PC-3 (cell line): ENCODE measurements around the gene DDX39A. TPM values are rescaled to one million over a fixed set of nuclear protein-coding genes. Genes with fewer than 3 reads are reported as not detected.

Source experiments
- ATAC-seq: fragments of 200-7000 bp; cut with Tn5 transposase; 2 replicates; pipeline ENCODE4 v1.9.1; 2020; ENCODE audit warnings: mild to moderate bottlenecking, moderate library complexity
- BruUV-seq: library from RNA; stranded (reverse); fragments of 400-500 nt; replicated peaks from 2 replicates; lab custom pipeline; 2021; lab: Mats Ljungman, UMichigan
- CTCF ChIA-PET: fragments of 300-600 bp; sonication (Branson Sonifier 250); formaldehyde crosslinking; loops from one replicate; lab custom pipeline; 2022; ENCODE audit warnings: antibody characterized with exemption; lab: Charles Lee
- POLR2A ChIA-PET: fragments of 300-600 bp; sonication (Branson Sonifier 250); formaldehyde crosslinking; loops from one replicate; lab custom pipeline; 2022; ENCODE audit warnings: antibody characterized with exemption; ENCODE audit not compliant: unreplicated experiment; lab: Charles Lee
- DNase-seq: peaks from one replicate; pipeline ENCODE4 v3.0.0-alpha.2; 2015
- H2AFZ ChIP-seq: fragments of 300-600 bp; sonication (generic); 2 replicates; pipeline ENCODE4 v1.6.0; 2016; ENCODE audit warnings: antibody characterized with exemption, low read length
- H3F3A ChIP-seq: fragments of 300-600 bp; sonication (generic); one replicate; pipeline ENCODE4 v1.6.0; 2017; ENCODE audit warnings: antibody characterized with exemption, low read length, control low read depth, mild to moderate bottlenecking; ENCODE audit not compliant: unreplicated experiment
- H3K27ac ChIP-seq: fragments of 300-600 bp; sonication (generic); 2 replicates; pipeline ENCODE4 v1.5.1; 2016; ENCODE audit warnings: mild to moderate bottlenecking, low read length
- H3K27me3 ChIP-seq: fragments of 300-600 bp; sonication (generic); 2 replicates; pipeline ENCODE4 v1.6.1; 2016; ENCODE audit warnings: low read length, mixed read lengths
- H3K36me3 ChIP-seq: fragments of 300-600 bp; sonication (generic); 2 replicates; pipeline ENCODE4 v1.6.1; 2016; ENCODE audit warnings: low read depth, mixed run types, low read length, mixed read lengths
- H3K4me1 ChIP-seq: fragments of 300-600 bp; sonication (generic); 2 replicates; pipeline ENCODE4 v1.5.1; 2016; ENCODE audit warnings: low read length; ENCODE audit not compliant: insufficient read depth
- H3K4me2 ChIP-seq: fragments of 300-600 bp; sonication (generic); 2 replicates; pipeline ENCODE4 v1.6.0; 2016; ENCODE audit warnings: low read length
- H3K4me3 ChIP-seq: fragments of 300-600 bp; sonication (generic); 2 replicates; pipeline ENCODE4 v1.5.1; 2016; ENCODE audit warnings: mild to moderate bottlenecking, low read length, mixed read lengths
- H3K79me2 ChIP-seq: fragments of 300-600 bp; sonication (generic); 2 replicates; pipeline ENCODE4 v1.6.1; 2017; ENCODE audit warnings: low read length, mixed read lengths
- H3K9ac ChIP-seq: fragments of 300-600 bp; sonication (generic); 2 replicates; pipeline ENCODE4 v1.6.0; 2016; ENCODE audit warnings: mild to moderate bottlenecking, low read length
- H3K9me2 ChIP-seq: fragments of 300-600 bp; sonication (generic); replicated peaks from 2 replicates; pipeline ENCODE4 v1.6.1; 2016; ENCODE audit warnings: mixed run types, low read length, mixed read lengths
- H3K9me3 ChIP-seq: fragments of 300-600 bp; sonication (generic); 2 replicates; pipeline ENCODE4 v1.6.1; 2016; ENCODE audit warnings: low read length, mixed read lengths
- H4K20me1 ChIP-seq: fragments of 300-600 bp; sonication (generic); 2 replicates; pipeline ENCODE4 v1.6.1; 2016; ENCODE audit warnings: low read length, mixed read lengths
- CTCF ChIP-seq: fragments of 300-600 bp; sonication (generic); conservative IDR thresholded peaks from 2 replicates; pipeline ENCODE4 v1.5.1; 2017; ENCODE audit warnings: antibody characterized with exemption, low read depth, mild to moderate bottlenecking, low read length
- EZH2 ChIP-seq: fragments of 300-600 bp; sonication (generic); IDR thresholded peaks from one replicate; pipeline ENCODE4 v1.6.1; 2017; ENCODE audit warnings: antibody characterized with exemption, mild to moderate bottlenecking, low read length; ENCODE audit not compliant: unreplicated experiment
- EZH2phosphoT487 ChIP-seq: fragments of 300-600 bp; sonication (generic); IDR thresholded peaks from 2 replicates; pipeline ENCODE4 v1.6.1; 2018; ENCODE audit warnings: mild to moderate bottlenecking, antibody characterized with exemption, low read length, borderline replicate concordance
- intact Hi-C: fragments of 100-400 bp; cut with micrococcal nuclease; formaldehyde crosslinking; loops from 2 replicates; pipeline ENCODE4 v1.9.0; 2023
- total RNA-seq: library from RNA; depleted of rRNA; stranded (reverse); fragments of >200 nt; gene quantifications from 2 replicates; pipeline ENCODE4 v1.2.3, GENCODE V29; 2014

Gene DDX39A
- total RNA-seq, 1 experiment from 2014 or later = 311 TPM

GRCh38 chr19:14409146-14410023 is 9.8 kb downstream of the DDX39A start:
- Histone ChIP-seq H4K20me1 (peaks cover 38% of the 10 kb centered on the region), H3K9me2 (no peaks in the 10 kb centered on the region), H3K36me3 (peaks cover 88% of the 10 kb centered on the region), H3K4me1 (no peaks in the 10 kb centered on the region), H3K79me2 (peaks cover 35% of the 10 kb centered on the region), H3K4me3 (no peak overlapping the region), H3F3A (peaks cover 23% of the 10 kb centered on the region), H2AFZ (no peak overlapping the region), H3K27ac (no peak overlapping the region), H3K27me3 (no peaks in the 10 kb centered on the region), H3K9me3 (no peaks in the 10 kb centered on the region), H3K9ac (no peak overlapping the region), H3K4me2 (no peak overlapping the region)
- ATAC-seq (no peak), DNase-seq (no peak)
- intact Hi-C loops = no loop called here
- ChIA-PET POLR2A (interaction anchor here (0.5 kb wide), 1 partner anchor 109 kb away, joined by 3 read pairs; the partner anchor contains the start of gene DNAJB1), CTCF (interaction anchor here (0.6 kb wide), 1 partner anchor 30 kb away, joined by 8 read pairs; no protein-coding TSS in a partner anchor)
- TF ChIP-seq CTCF (no peak), EZH2 (no peak), EZH2phosphoT487 (no peak)
- BruUV-seq = TSS peak; percentile 44

GRCh38 chr19:14408491-14409145 is 10.5 kb downstream of the DDX39A start:
- no TSS peak for BruUV-seq
- H3K9me3 ChIP-seq = no peaks in the 10 kb centered on the region
- H4K20me1 ChIP-seq = peaks cover 33% of the 10 kb centered on the region
- no peak overlapping the region for H3K27ac ChIP-seq
- H3K79me2 ChIP-seq = peaks cover 28% of the 10 kb centered on the region
- H3K4me1 ChIP-seq = no peaks in the 10 kb centered on the region
- intact Hi-C loops = no loop called here
- H3K9me2 ChIP-seq = no peaks in the 10 kb centered on the region
- DNase-seq (no peak), ATAC-seq (no peak)
- peaks cover 23% of the 10 kb centered on the region for H3F3A ChIP-seq
- TF ChIP-seq EZH2 (no peak), CTCF (no peak), EZH2phosphoT487 (no peak)
- no peak overlapping the region for H3K4me3 ChIP-seq
- H3K9ac ChIP-seq = no peak overlapping the region
- POLR2A ChIA-PET = no interaction called here
- H3K36me3 ChIP-seq = peaks cover 88% of the 10 kb centered on the region
- H3K4me2 ChIP-seq = no peak overlapping the region
- H3K27me3 ChIP-seq = no peaks in the 10 kb centered on the region
- no peak overlapping the region for H2AFZ ChIP-seq
- CTCF ChIA-PET = no interaction called here
